HepG2 (cell line): Measurements from ENCODE around the gene ACAP3. TPM values are rescaled to one million over a fixed set of nuclear protein-coding genes. Genes with fewer than 3 reads are reported as not detected.

Experiments
- CENPT ChIP-seq: sonication (generic); formaldehyde crosslinking; IDR thresholded peaks from 2 replicates; pipeline ENCODE4 v1.8.0; 2022; ENCODE audit warnings: low read depth, mild to moderate bottlenecking, moderate library complexity, missing genetic modification reagents
- ELF1 ChIP-seq: sonication (generic); formaldehyde crosslinking; IDR thresholded peaks from 2 replicates; pipeline ENCODE4 v1.4.0; 2020; ENCODE audit warnings: missing genetic modification reagents
- GABPA ChIP-seq, 2 experiments: IDR thresholded peaks; 2 replicates each; pipeline ENCODE4 v1.6.1; 2011 to 2016; ENCODE audit warnings: low read depth in 2 of 2, low read length in 1 of 2, missing biosample characterization in 1 of 2, missing genetic modification characterization in 1 of 2
- KDM5A ChIP-seq: fragments of 200-600 bp; sonication (generic); IDR thresholded peaks from 2 replicates; pipeline ENCODE4 v1.7.0; 2018; ENCODE audit warnings: antibody characterized with exemption, mild to moderate bottlenecking, low read length, borderline replicate concordance
- PHF8 ChIP-seq: sonication (generic); formaldehyde crosslinking; IDR thresholded peaks from 2 replicates; pipeline ENCODE4 v1.5.0; 2020; ENCODE audit warnings: missing genetic modification reagents
- SMAD9 ChIP-seq: sonication (generic); formaldehyde crosslinking; IDR thresholded peaks from 2 replicates; pipeline ENCODE4 v1.5.1; 2020; ENCODE audit warnings: mild to moderate bottlenecking, missing genetic modification reagents
- ZBTB1 ChIP-seq: sonication (generic); formaldehyde crosslinking; IDR thresholded peaks from 2 replicates; pipeline ENCODE4 v1.4.0; 2020; ENCODE audit warnings: missing genetic modification reagents, borderline replicate concordance
- ZNF460 ChIP-seq: sonication (generic); formaldehyde crosslinking; IDR thresholded peaks from 2 replicates; pipeline ENCODE4 v1.5.1; 2020; ENCODE audit warnings: missing genetic modification reagents, mild to moderate bottlenecking, borderline replicate concordance
- ZNF572 ChIP-seq: sonication (generic); formaldehyde crosslinking; IDR thresholded peaks from 2 replicates; pipeline ENCODE4 v1.5.1; 2020; ENCODE audit warnings: mild to moderate bottlenecking, missing genetic modification reagents
- ZSCAN21 ChIP-seq: sonication (generic); formaldehyde crosslinking; IDR thresholded peaks from 2 replicates; pipeline ENCODE4 v1.8.0; 2022; ENCODE audit warnings: mild to moderate bottlenecking, missing genetic modification reagents, moderate library complexity, borderline replicate concordance
- polyA plus RNA-seq, 8 experiments: library from polyadenylated mRNA; depleted of rRNA in 3 of 8; stranded (reverse) in 7 of 8; unstranded in 1 of 8; fragments of >200 nt; fragmentation: Illumina TruSeq in 4 of 8; extraction: Trizol in 4 of 8; gene quantifications; 2 replicates each; pipeline versions ENCODE4 v1.2.1 to v1.2.3, GENCODE V29; 2011 to 2016; ENCODE audit warnings: low read depth in 4 of 8, missing spikeins in 1 of 8, mixed read lengths in 1 of 8; ENCODE audit not compliant: insufficient read depth in 1 of 8
- total RNA-seq, 5 experiments: library from RNA; depleted of rRNA; stranded (reverse); fragments of >200 nt; fragmentation: Illumina TruSeq; extraction: Trizol; gene quantifications; 2 replicates each; pipeline ENCODE4 v1.2.3, GENCODE V29; 2016; ENCODE audit warnings: low read depth in 1 of 5
- TF ChIP-seq, protein P1 (sequence below): sonication (generic); formaldehyde crosslinking; IDR thresholded peaks from 2 replicates; pipeline ENCODE4 v1.4.0; 2020; ENCODE audit warnings: missing genetic modification reagents
- TF ChIP-seq, protein P2 (sequence below): sonication (generic); formaldehyde crosslinking; IDR thresholded peaks from 2 replicates; pipeline ENCODE4 v1.4.0; 2020; ENCODE audit warnings: missing genetic modification reagents
- TF ChIP-seq, protein P3 (sequence below): sonication (generic); formaldehyde crosslinking; IDR thresholded peaks from 2 replicates; pipeline ENCODE4 v1.4.0; 2020; ENCODE audit warnings: missing genetic modification reagents
- TF ChIP-seq, protein P4 (sequence below): sonication (generic); formaldehyde crosslinking; IDR thresholded peaks from 2 replicates; pipeline ENCODE4 v1.5.1; 2020; ENCODE audit warnings: mild to moderate bottlenecking, missing genetic modification reagents, moderate library complexity
- TF ChIP-seq, protein P5 (sequence below): sonication (generic); formaldehyde crosslinking; IDR thresholded peaks from 2 replicates; pipeline ENCODE4 v1.4.0; 2020; ENCODE audit warnings: mild to moderate bottlenecking, missing genetic modification reagents
- TF ChIP-seq, protein P6 (sequence below): sonication (generic); formaldehyde crosslinking; IDR thresholded peaks from 2 replicates; pipeline ENCODE4 v1.4.0; 2020; ENCODE audit warnings: mild to moderate bottlenecking, missing genetic modification reagents

Gene ACAP3
- total and polyA plus RNA-seq, 2 of the 13 experiments (the other 11 are each of a cell fraction or from before 2014, with no cell fraction given), result 29.4 to 50.8 TPM

DNA sequence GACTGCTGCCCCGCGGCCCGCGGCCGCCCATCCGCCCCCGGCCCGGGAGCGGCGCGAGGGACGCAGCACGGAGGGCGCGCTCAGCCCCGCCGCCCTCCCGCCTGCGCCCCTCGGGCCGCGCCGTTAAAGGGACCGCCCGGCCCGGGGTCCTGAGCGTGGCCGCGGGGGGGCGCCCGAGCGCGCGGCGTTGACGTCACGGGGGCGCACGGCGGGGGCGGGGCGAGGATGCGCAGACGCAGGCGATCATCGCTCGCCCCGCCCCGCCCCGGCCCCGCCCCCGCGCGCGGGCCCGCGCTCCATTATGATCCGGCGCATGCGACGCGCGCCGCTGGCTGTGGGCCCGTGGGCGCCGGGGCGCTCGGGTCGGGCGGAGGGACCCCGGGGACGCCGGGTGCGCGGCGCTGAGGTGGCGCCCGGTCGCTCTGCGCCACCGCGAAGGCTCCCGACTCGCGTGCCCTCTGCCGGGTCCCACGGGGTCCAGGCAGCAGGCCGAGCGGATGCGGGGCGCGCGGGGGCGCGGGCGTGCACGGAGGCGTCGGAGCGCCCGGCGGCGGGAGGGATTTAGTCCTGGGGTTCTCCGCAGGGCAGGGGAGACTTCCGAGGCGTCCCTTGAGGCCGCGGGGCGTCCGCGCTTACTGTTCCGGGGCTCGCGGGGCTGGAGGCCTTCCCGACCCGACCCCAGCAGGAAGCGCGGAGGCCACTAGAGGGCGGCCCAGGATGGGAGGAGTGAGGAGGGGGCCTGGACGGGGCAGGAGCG lies 41.7 kb upstream of the ACAP3 start, which contains the start of gene DVL1 (continued):
- TF ChIP-seq, protein P1, sequence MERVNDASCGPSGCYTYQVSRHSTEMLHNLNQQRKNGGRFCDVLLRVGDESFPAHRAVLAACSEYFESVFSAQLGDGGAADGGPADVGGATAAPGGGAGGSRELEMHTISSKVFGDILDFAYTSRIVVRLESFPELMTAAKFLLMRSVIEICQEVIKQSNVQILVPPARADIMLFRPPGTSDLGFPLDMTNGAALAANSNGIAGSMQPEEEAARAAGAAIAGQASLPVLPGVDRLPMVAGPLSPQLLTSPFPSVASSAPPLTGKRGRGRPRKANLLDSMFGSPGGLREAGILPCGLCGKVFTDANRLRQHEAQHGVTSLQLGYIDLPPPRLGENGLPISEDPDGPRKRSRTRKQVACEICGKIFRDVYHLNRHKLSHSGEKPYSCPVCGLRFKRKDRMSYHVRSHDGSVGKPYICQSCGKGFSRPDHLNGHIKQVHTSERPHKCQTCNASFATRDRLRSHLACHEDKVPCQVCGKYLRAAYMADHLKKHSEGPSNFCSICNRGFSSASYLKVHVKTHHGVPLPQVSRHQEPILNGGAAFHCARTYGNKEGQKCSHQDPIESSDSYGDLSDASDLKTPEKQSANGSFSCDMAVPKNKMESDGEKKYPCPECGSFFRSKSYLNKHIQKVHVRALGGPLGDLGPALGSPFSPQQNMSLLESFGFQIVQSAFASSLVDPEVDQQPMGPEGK (CRISPR knock-in tag), result peak; percentile 80
- TF ChIP-seq ELF1 (CRISPR knock-in tag) (no peak), ZBTB1 (CRISPR knock-in tag) (no peak), PHF8 (CRISPR knock-in tag) (peak; percentile 42; the same call in 1 of the 2 replicates), CENPT (CRISPR knock-in tag) (no peak), GABPA (IDR thresholded peaks at IDR 0.05; ENCODE audit: low read depth, low read length) (no peak), GABPA (CRISPR knock-in tag; IDR thresholded peaks at IDR 0.05; ENCODE audit: low read depth) (peak; percentile 22; the same call in 1 of the 2 replicates), KDM5A (peak; percentile 56; the same call in 1 of the 2 replicates), SMAD9 (no peak), ZSCAN21 (CRISPR knock-in tag) (0 out of 2 replicates have a peak, but pooled peaks have one; percentile 28), ZNF572 (CRISPR knock-in tag) (no peak), ZNF460 (CRISPR knock-in tag) (no peak)
- TF ChIP-seq, protein P2, sequence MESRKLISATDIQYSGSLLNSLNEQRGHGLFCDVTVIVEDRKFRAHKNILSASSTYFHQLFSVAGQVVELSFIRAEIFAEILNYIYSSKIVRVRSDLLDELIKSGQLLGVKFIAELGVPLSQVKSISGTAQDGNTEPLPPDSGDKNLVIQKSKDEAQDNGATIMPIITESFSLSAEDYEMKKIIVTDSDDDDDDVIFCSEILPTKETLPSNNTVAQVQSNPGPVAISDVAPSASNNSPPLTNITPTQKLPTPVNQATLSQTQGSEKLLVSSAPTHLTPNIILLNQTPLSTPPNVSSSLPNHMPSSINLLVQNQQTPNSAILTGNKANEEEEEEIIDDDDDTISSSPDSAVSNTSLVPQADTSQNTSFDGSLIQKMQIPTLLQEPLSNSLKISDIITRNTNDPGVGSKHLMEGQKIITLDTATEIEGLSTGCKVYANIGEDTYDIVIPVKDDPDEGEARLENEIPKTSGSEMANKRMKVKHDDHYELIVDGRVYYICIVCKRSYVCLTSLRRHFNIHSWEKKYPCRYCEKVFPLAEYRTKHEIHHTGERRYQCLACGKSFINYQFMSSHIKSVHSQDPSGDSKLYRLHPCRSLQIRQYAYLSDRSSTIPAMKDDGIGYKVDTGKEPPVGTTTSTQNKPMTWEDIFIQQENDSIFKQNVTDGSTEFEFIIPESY, result peak; percentile 16; the same call in 1 of the 2 replicates
- TF ChIP-seq, protein P3, sequence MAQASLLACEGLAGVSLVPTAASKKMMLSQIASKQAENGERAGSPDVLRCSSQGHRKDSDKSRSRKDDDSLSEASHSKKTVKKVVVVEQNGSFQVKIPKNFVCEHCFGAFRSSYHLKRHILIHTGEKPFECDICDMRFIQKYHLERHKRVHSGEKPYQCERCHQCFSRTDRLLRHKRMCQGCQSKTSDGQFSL (CRISPR knock-in tag), result peak; percentile 57; the same call in 1 of the 2 replicates
- TF ChIP-seq, protein P4, sequence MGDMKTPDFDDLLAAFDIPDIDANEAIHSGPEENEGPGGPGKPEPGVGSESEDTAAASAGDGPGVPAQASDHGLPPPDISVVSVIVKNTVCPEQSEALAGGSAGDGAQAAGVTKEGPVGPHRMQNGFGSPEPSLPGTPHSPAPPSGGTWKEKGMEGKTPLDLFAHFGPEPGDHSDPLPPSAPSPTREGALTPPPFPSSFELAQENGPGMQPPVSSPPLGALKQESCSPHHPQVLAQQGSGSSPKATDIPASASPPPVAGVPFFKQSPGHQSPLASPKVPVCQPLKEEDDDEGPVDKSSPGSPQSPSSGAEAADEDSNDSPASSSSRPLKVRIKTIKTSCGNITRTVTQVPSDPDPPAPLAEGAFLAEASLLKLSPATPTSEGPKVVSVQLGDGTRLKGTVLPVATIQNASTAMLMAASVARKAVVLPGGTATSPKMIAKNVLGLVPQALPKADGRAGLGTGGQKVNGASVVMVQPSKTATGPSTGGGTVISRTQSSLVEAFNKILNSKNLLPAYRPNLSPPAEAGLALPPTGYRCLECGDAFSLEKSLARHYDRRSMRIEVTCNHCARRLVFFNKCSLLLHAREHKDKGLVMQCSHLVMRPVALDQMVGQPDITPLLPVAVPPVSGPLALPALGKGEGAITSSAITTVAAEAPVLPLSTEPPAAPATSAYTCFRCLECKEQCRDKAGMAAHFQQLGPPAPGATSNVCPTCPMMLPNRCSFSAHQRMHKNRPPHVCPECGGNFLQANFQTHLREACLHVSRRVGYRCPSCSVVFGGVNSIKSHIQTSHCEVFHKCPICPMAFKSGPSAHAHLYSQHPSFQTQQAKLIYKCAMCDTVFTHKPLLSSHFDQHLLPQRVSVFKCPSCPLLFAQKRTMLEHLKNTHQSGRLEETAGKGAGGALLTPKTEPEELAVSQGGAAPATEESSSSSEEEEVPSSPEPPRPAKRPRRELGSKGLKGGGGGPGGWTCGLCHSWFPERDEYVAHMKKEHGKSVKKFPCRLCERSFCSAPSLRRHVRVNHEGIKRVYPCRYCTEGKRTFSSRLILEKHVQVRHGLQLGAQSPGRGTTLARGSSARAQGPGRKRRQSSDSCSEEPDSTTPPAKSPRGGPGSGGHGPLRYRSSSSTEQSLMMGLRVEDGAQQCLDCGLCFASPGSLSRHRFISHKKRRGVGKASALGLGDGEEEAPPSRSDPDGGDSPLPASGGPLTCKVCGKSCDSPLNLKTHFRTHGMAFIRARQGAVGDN, result peak; percentile 58
- TF ChIP-seq, protein P5, sequence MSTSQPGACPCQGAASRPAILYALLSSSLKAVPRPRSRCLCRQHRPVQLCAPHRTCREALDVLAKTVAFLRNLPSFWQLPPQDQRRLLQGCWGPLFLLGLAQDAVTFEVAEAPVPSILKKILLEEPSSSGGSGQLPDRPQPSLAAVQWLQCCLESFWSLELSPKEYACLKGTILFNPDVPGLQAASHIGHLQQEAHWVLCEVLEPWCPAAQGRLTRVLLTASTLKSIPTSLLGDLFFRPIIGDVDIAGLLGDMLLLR (CRISPR knock-in tag), result 0 out of 2 replicates have a peak, but pooled peaks have one; percentile 28
- TF ChIP-seq, protein P6, sequence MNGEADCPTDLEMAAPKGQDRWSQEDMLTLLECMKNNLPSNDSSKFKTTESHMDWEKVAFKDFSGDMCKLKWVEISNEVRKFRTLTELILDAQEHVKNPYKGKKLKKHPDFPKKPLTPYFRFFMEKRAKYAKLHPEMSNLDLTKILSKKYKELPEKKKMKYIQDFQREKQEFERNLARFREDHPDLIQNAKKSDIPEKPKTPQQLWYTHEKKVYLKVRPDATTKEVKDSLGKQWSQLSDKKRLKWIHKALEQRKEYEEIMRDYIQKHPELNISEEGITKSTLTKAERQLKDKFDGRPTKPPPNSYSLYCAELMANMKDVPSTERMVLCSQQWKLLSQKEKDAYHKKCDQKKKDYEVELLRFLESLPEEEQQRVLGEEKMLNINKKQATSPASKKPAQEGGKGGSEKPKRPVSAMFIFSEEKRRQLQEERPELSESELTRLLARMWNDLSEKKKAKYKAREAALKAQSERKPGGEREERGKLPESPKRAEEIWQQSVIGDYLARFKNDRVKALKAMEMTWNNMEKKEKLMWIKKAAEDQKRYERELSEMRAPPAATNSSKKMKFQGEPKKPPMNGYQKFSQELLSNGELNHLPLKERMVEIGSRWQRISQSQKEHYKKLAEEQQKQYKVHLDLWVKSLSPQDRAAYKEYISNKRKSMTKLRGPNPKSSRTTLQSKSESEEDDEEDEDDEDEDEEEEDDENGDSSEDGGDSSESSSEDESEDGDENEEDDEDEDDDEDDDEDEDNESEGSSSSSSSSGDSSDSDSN (CRISPR knock-in tag), result peak; percentile 43
